NCI-H69 (cell line): ENCODE results near the gene PRKAB1.
"Not testable (repeated sequence)": the region's sequence is repeated elsewhere in the genome, so short reads cannot be mapped to it uniquely, and the experiment has no call there.

Source experiments
- DNase-seq: peaks from one replicate; lab custom pipeline; 2025; lab: John Stamatoyannopoulos, UW

PRKAB1 gene

GRCh38 chr12:119684711-119685369, 16.9 kb downstream of the PRKAB1 start:
- DNase-seq = no peak

- no peak for DNase-seq
Observed at GRCh38 chr12:119685375-119685774, 17.4 kb downstream of the PRKAB1 start.

- DNase-seq = peak; percentile 81
Observed at GRCh38 chr12:119686355-119686754, 18.4 kb downstream of the PRKAB1 start.

GRCh38 chr12:119686776-119687175, 18.8 kb downstream of the PRKAB1 start:
- no peak for DNase-seq

- no peak for DNase-seq
Observed at GRCh38 chr12:119687406-119687805, 19.5 kb downstream of the PRKAB1 start.

- DNase-seq = no peak
Observed at GRCh38 chr12:119687879-119688278, 19.9 kb downstream of the PRKAB1 start.

- no peak for DNase-seq
Observed at GRCh38 chr12:119689935-119690500, 22.1 kb downstream of the PRKAB1 start.

GRCh38 chr12:119691202-119691810, 23.4 kb downstream of the PRKAB1 start:
- DNase-seq = no peak

- peak; percentile 81 for DNase-seq
Observed at GRCh38 chr12:119692410-119692809, 24.5 kb downstream of the PRKAB1 start.

GRCh38 chr12:119692997-119693396, 25.1 kb downstream of the PRKAB1 start:
- DNase-seq = peak; percentile 92

- DNase-seq = no peak
Observed at GRCh38 chr12:119693511-119693910, 25.6 kb downstream of the PRKAB1 start.

- DNase-seq = no peak
Observed at GRCh38 chr12:119694111-119694510, 26.2 kb downstream of the PRKAB1 start.

GRCh38 chr12:119695034-119695433, 27.1 kb downstream of the PRKAB1 start:
- peak; percentile 25 for DNase-seq

- DNase-seq = no peak
Observed at GRCh38 chr12:119696943-119697342, 29.0 kb downstream of the PRKAB1 start.

GRCh38 chr12:119699199-119699760, 31.3 kb downstream of the PRKAB1 start:
- DNase-seq = no peak

GRCh38 chr12:119700078-119700477, 32.1 kb downstream of the PRKAB1 start:
- no peak for DNase-seq

GRCh38 chr12:119704065-119704747, 36.3 kb downstream of the PRKAB1 start:
- DNase-seq = no peak

- DNase-seq = no peak
Observed at GRCh38 chr12:119705182-119705581, 37.2 kb downstream of the PRKAB1 start.

GRCh38 chr12:119706427-119706826, 38.5 kb downstream of the PRKAB1 start:
- not testable (repeated sequence) for DNase-seq

- no peak for DNase-seq
Observed at GRCh38 chr12:119710374-119710964, 42.5 kb downstream of the PRKAB1 start.

GRCh38 chr12:119710965-119711551, 43.1 kb downstream of the PRKAB1 start:
- no peak for DNase-seq

GRCh38 chr12:119711693-119712092, 43.8 kb downstream of the PRKAB1 start:
- no peak for DNase-seq
